ENCODE data around the gene GOSR1.
"Not testable (repeated sequence)": the region's sequence is repeated elsewhere in the genome, so short reads cannot be mapped to it uniquely, and the experiment has no call there.

GOSR1 gene

GRCh38 chr17:30530346-30531025 lies 53.3 kb downstream of the GOSR1 start:
- H3K4me3 ChIP-seq (ENCODE audit: low read length): no peak overlapping the region
- no peak for TF ChIP-seq CTCF (conservative IDR thresholded peaks at IDR 0.05; ENCODE audit: low read length)
- peak; percentile 59 for DNase-seq (ENCODE audit: low read depth)

- no peak overlapping the region for H3K4me3 ChIP-seq (ENCODE audit: low read length)
- no peak for TF ChIP-seq CTCF (conservative IDR thresholded peaks at IDR 0.05; ENCODE audit: low read length)
Measured at GRCh38 chr17:30532871-30533270, 55.7 kb downstream of the GOSR1 start.

GRCh38 chr17:30534298-30534697 lies 57.1 kb downstream of the GOSR1 start:
- no peak for TF ChIP-seq CTCF (conservative IDR thresholded peaks at IDR 0.05; ENCODE audit: low read length)
- H3K4me3 ChIP-seq (ENCODE audit: low read length): no peak overlapping the region
- no peak for DNase-seq (ENCODE audit: low read depth)

More at GRCh38 chr17:30532871-30533270, 55.7 kb downstream of the GOSR1 start:
- DNase-seq (ENCODE audit: low read depth): no peak

GRCh38 chr17:30534938-30535921 lies 58.0 kb downstream of the GOSR1 start:
- no peak for DNase-seq (ENCODE audit: low read depth)
- no peak overlapping the region for H3K4me3 ChIP-seq (ENCODE audit: low read length)
- no peak for TF ChIP-seq CTCF (conservative IDR thresholded peaks at IDR 0.05; ENCODE audit: low read length)

GRCh38 chr17:30536846-30537245 lies 59.6 kb downstream of the GOSR1 start:
- DNase-seq (ENCODE audit: low read depth); H3K4me3 ChIP-seq (ENCODE audit: low read length): not testable (repeated sequence)

GRCh38 chr17:30537667-30538066 lies 60.5 kb downstream of the GOSR1 start:
- not testable (repeated sequence) for DNase-seq (ENCODE audit: low read depth); H3K4me3 ChIP-seq (ENCODE audit: low read length)

GRCh38 chr17:30541802-30542201 lies 64.6 kb downstream of the GOSR1 start:
- no peak overlapping the region for H3K4me3 ChIP-seq (ENCODE audit: low read length)
- no peak for TF ChIP-seq CTCF (conservative IDR thresholded peaks at IDR 0.05; ENCODE audit: low read length)
- DNase-seq (ENCODE audit: low read depth): no peak

- no peak for TF ChIP-seq CTCF (conservative IDR thresholded peaks at IDR 0.05; ENCODE audit: low read length)
Measured at GRCh38 chr17:30543456-30543855, 66.2 kb downstream of the GOSR1 start.

More at GRCh38 chr17:30543456-30543855, 66.2 kb downstream of the GOSR1 start:
- no peak for DNase-seq (ENCODE audit: low read depth)
- no peak overlapping the region for H3K4me3 ChIP-seq (ENCODE audit: low read length)

Data from AG10803 (cell line).